ENCODE data around the gene RIC1. TPM values are rescaled to one million over a fixed set of nuclear protein-coding genes. Genes with fewer than 3 reads are reported as not detected.
A peak's percentile ranks its signal among the peaks of the same experiment; 100 is the strongest.

Gene RIC1
- total RNA-seq, 1 donor from 2014 or later: 23.9 TPM

GRCh38 chr9:5614192-5614591 lies 14.7 kb upstream of the RIC1 start:
- Histone ChIP-seq H3K4me1 (peaks cover 6% of the 10 kb centered on the region), H3K4me3 (no peak overlapping the region), H3K9me3 (no peaks in the 10 kb centered on the region), H3K36me3 (no peaks in the 10 kb centered on the region), H3K27me3 (no peaks in the 10 kb centered on the region), H3K27ac (no peak overlapping the region)
- DNase-seq (no peak), ATAC-seq (no peak)
- intact Hi-C loops (cut with DNase I): no loop called here
- TF ChIP-seq, protein P1, sequence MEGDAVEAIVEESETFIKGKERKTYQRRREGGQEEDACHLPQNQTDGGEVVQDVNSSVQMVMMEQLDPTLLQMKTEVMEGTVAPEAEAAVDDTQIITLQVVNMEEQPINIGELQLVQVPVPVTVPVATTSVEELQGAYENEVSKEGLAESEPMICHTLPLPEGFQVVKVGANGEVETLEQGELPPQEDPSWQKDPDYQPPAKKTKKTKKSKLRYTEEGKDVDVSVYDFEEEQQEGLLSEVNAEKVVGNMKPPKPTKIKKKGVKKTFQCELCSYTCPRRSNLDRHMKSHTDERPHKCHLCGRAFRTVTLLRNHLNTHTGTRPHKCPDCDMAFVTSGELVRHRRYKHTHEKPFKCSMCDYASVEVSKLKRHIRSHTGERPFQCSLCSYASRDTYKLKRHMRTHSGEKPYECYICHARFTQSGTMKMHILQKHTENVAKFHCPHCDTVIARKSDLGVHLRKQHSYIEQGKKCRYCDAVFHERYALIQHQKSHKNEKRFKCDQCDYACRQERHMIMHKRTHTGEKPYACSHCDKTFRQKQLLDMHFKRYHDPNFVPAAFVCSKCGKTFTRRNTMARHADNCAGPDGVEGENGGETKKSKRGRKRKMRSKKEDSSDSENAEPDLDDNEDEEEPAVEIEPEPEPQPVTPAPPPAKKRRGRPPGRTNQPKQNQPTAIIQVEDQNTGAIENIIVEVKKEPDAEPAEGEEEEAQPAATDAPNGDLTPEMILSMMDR (IDR thresholded peaks at IDR 0.05): no peak

GRCh38 chr9:5614985-5615384 lies 13.9 kb upstream of the RIC1 start:
- no peaks in the 10 kb centered on the region for H3K9me3 ChIP-seq
- DNase-seq: no peak
- H3K27ac ChIP-seq: no peak overlapping the region
- TF ChIP-seq, protein P1 (IDR thresholded peaks at IDR 0.05): no peak
- H3K36me3 ChIP-seq: no peaks in the 10 kb centered on the region
- no peaks in the 10 kb centered on the region for H3K27me3 ChIP-seq
- no peak overlapping the region for H3K4me3 ChIP-seq
- intact Hi-C loops (cut with DNase I): no loop called here
- H3K4me1 ChIP-seq: peaks cover 6% of the 10 kb centered on the region
- ATAC-seq: no peak

DNA sequence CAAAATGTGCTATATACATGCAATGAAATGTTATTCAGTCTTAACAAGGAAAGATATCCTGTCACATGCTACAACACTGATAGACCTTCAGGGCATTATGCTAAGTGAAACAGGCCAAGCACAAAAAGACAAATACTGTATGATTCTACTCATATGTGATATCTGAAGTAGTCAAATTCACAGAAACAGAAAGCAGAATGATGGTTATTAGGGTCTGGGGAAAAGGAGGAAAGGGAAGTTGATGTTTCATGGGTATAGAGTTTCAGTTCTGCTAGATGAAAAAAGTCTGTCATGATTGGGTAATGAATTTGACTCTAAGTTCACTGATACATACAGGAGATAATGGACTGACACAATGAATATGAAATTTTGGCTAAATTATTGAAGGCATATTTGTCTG lies 11.2 kb upstream of the RIC1 start:
- DNase-seq (no peak), ATAC-seq (peak; percentile 74)
- Histone ChIP-seq H3K27ac (no peak overlapping the region), H3K4me3 (no peak overlapping the region), H3K9me3 (no peaks in the 10 kb centered on the region), H3K4me1 (peaks cover 13% of the 10 kb centered on the region), H3K27me3 (no peaks in the 10 kb centered on the region), H3K36me3 (no peaks in the 10 kb centered on the region)
- TF ChIP-seq, protein P1 (IDR thresholded peaks at IDR 0.05): no peak
- intact Hi-C loops (cut with DNase I): no loop called here

DNA sequence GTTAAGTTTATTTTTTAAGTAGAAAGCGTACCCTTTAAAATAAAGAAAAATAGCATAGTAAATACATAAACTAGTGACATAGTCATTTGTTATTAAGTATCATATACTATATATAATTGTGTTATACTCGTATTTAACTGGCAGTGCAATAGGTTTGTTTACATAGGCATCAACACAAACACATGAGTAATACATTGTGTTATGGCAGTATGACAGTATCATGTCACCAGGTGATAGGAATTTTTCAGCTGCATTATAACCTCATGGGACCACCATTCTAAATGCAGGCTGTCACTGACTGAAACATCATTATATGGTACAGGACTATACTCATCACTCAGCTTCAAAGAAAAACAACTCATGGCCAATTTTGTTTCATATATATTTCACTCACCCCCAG lies 8.4 kb upstream of the RIC1 start:
- Histone ChIP-seq H3K36me3 (no peaks in the 10 kb centered on the region), H3K4me1 (peaks cover 18% of the 10 kb centered on the region), H3K4me3 (no peak overlapping the region), H3K27ac (no peak overlapping the region), H3K27me3 (no peaks in the 10 kb centered on the region), H3K9me3 (no peaks in the 10 kb centered on the region)
- intact Hi-C loops (cut with DNase I): no loop called here
- no peak for ATAC-seq
- no peak for DNase-seq
- TF ChIP-seq, protein P1 (IDR thresholded peaks at IDR 0.05): no peak

GRCh38 chr9:5621327-5621726 lies 7.6 kb upstream of the RIC1 start:
- no peak overlapping the region for H3K27ac ChIP-seq
- H3K27me3 ChIP-seq: no peaks in the 10 kb centered on the region
- intact Hi-C loops (cut with DNase I): no loop called here
- H3K4me1 ChIP-seq: peaks cover 20% of the 10 kb centered on the region
- TF ChIP-seq, protein P1 (IDR thresholded peaks at IDR 0.05): no peak
- peak; percentile 45 for ATAC-seq
- H3K36me3 ChIP-seq: no peaks in the 10 kb centered on the region
- DNase-seq: no peak
- H3K9me3 ChIP-seq: no peaks in the 10 kb centered on the region
- no peak overlapping the region for H3K4me3 ChIP-seq

DNA sequence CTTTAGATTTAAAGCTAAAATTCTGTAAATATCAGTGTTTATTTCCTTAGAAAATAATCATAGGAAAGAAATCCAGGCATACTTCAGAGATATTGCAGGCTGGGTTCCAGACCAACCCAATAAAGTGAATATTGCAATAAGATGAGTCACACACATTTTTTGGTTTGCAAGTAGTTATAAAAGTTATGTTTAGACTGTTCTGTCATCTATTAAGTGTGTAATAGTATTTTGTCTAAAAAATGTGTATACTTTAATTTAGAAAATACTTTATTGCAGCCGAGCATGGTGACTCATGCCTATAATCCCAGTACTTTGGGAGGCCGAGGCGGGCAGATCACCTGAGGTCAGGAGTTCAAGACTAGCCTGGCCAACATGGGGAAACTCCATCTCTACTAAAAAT lies 6.9 kb upstream of the RIC1 start:
- DNase-seq: no peak
- no peak for ATAC-seq
- Histone ChIP-seq H3K4me1 (peaks cover 27% of the 10 kb centered on the region), H3K27me3 (no peaks in the 10 kb centered on the region), H3K36me3 (no peaks in the 10 kb centered on the region), H3K9me3 (no peaks in the 10 kb centered on the region), H3K27ac (no peak overlapping the region), H3K4me3 (no peak overlapping the region)
- intact Hi-C loops (cut with DNase I): no loop called here
- TF ChIP-seq, protein P1 (IDR thresholded peaks at IDR 0.05): no peak

All from upper lobe of right lung (tissue), 1 donor.